ENCODE results near the gene P3R3URF. TPM values are rescaled to one million over a fixed set of nuclear protein-coding genes. Genes with fewer than 3 reads are reported as not detected.

Gene P3R3URF
- total and polyA plus RNA-seq, 9 donors: not detected

GRCh38 chr1:46179138-46180081 lies 3.1 kb upstream of the P3R3URF start:
- DNase-seq: peak; percentile 79 to 87 (median 81)
- Histone ChIP-seq H3K27ac (no peak overlapping the region), H3K9me3 (no peaks in the 10 kb centered on the region), H3K36me3 (no peaks in the 10 kb centered on the region), H3K4me1 (ENCODE audit: insufficient read depth) (peaks cover 3% of the 10 kb centered on the region), H3K27me3 (no peaks in the 10 kb centered on the region), H3K4me3 (no peak overlapping the region)
- TF ChIP-seq EP300 (IDR thresholded peaks at IDR 0.05) (no peak), POLR2A (IDR thresholded peaks at IDR 0.05) (no peak), CTCF (IDR thresholded peaks at IDR 0.05) (peak; percentile 71 to 87 (median 83))
- intact Hi-C loops (cut with DNase I): loop anchor here (1.0 to 10.0 kb wide), 5 partner anchors 45 to 295 kb away; no protein-coding TSS in a partner anchor
- WGBS, 3 donors: 6 to 10% (median 6%) methylated on average over 10 of the region's 10 CpGs

- H3K27ac ChIP-seq: no peak overlapping the region
- H3K4me1 ChIP-seq (ENCODE audit: insufficient read depth): no peaks in the 10 kb centered on the region
- no peaks in the 10 kb centered on the region for H3K9me3 ChIP-seq
- H3K4me3 ChIP-seq: no peak overlapping the region
- no peak for DNase-seq
- TF ChIP-seq CTCF (IDR thresholded peaks at IDR 0.05): no peak
- no peak for TF ChIP-seq EP300 (IDR thresholded peaks at IDR 0.05)
- no peak for TF ChIP-seq POLR2A (IDR thresholded peaks at IDR 0.05)
- intact Hi-C loops (cut with DNase I): loop anchor here in 1 of 4 donors (5.0 kb wide), 1 partner anchor 138 kb away; no protein-coding TSS in a partner anchor
- 61 to 82% (median 73%) methylated on average over 3 of the region's 3 CpGs for whole genome bisulfite sequencing, 3 donors
- no peaks in the 10 kb centered on the region for H3K27me3 ChIP-seq
- H3K36me3 ChIP-seq: no peaks in the 10 kb centered on the region
Measured at GRCh38 chr1:46175243-46175642, 1.0 kb downstream of the P3R3URF start.

DNA sequence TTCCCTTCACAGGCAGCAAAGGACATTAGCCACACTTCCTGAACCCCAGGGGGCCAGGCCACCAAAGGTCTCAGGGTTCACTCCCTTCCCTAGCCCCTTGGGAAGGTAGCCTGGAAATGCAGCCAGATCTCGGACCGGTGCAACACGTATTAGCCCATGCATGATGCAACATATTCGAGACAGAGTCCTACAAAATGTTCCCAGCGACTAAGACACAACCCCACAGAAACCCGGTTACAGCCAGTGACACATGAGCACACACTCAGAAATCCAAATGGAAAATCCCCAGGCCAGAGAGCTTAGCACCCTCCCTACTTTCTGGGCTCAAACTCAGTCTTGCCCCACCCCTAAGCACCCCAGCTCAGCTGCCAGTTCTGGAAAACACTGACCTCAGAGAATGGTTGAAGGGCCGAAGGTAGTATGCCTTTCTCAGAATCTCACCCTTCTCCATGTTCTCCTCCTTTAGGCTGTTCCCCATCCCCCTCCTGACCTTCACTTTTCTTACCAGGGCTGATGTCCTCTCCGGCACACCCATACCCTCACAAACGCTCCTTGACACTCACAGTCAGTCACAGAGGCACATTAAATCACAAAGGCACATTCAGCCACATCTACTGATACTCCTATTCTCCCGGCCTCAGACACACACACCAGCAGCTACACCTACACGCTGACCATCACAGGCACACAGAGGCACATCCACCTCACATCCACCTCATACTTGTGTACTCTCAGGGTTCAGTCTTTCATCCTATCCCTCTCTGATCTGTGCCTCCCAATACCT lies 1.6 kb downstream of the P3R3URF start, which contains the start of gene TSPAN1:
TSPAN1 (plus strand) TSS at position 640 of the 784 bp plus-strand sequence. CDS start 6,021 bp downstream, outside the sequence.
- Histone ChIP-seq H3K27ac (no peak within 1 kb of the TSS), H3K36me3 (no peaks in the 10 kb centered on the region), H3K4me3 (no peak within 1 kb of the TSS), H3K4me1 (ENCODE audit: insufficient read depth) (no peaks in the 10 kb centered on the region), H3K9me3 (no peaks in the 10 kb centered on the region), H3K27me3 (no peaks in the 10 kb centered on the region)
- 70 to 81% (median 79%) methylated on average over 11 of the region's 11 CpGs for WGBS, 3 donors
- no peak for TF ChIP-seq EP300 (IDR thresholded peaks at IDR 0.05)
- TF ChIP-seq CTCF (IDR thresholded peaks at IDR 0.05): no peak
- TF ChIP-seq POLR2A (IDR thresholded peaks at IDR 0.05): no peak
- intact Hi-C loops (cut with DNase I): loop anchor here in 1 of 4 donors (5.0 kb wide), 1 partner anchor 137 kb away; no protein-coding TSS in a partner anchor
- no peak for DNase-seq

DNA sequence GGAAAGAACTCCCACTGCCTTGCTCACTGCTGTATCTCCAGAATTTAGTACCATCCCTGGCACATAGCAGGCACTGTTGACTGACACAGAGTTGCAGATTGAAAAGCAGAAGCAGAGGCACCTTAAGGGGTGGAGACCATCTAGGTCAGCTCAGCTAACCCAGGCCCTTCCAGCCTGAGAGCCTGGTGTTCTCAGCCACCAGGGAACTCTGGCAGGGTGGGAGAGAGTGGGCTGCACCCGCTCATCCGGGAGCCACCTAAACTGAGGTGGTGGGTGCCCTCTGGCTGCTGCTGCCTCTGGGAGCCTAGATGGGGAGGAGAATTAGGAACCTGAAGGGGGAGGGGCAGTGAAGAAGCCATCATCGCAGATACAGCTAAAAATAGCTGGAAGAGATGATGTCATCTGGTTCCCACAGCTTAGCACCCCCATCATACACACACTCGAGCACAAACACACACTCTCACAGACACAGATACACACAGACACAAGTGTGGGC lies 2.9 kb downstream of the P3R3URF start:
- H3K27me3 ChIP-seq: no peaks in the 10 kb centered on the region
- DNase-seq: no peak
- intact Hi-C loops (cut with DNase I): no loop called here
- whole genome bisulfite sequencing, 3 donors: 22 to 30% (median 24%) methylated on average over 4 of the region's 4 CpGs
- no peaks in the 10 kb centered on the region for H3K9me3 ChIP-seq
- H3K4me3 ChIP-seq: no peak overlapping the region
- H3K27ac ChIP-seq: no peak overlapping the region
- no peaks in the 10 kb centered on the region for H3K36me3 ChIP-seq
- TF ChIP-seq CTCF (IDR thresholded peaks at IDR 0.05): no peak
- no peak for TF ChIP-seq POLR2A (IDR thresholded peaks at IDR 0.05)
- TF ChIP-seq EP300 (IDR thresholded peaks at IDR 0.05): no peak
- no peaks in the 10 kb centered on the region for H3K4me1 ChIP-seq (ENCODE audit: insufficient read depth)

All from ovary (tissue), 9 donors.